H9 (cell line): ENCODE data around the gene FAM78B. TPM values are rescaled to one million over a fixed set of nuclear protein-coding genes. Genes with fewer than 3 reads are reported as not detected.

Experiments used
- DNase-seq: peaks from one replicate; pipeline ENCODE4 v3.0.0-alpha.2; 2017
- H2AFZ ChIP-seq: one replicate; pipeline ENCODE4 v1.6.1; 2013; ENCODE audit warnings: mild to moderate bottlenecking, low read length, control low read depth, moderate library complexity
- H2AK5ac ChIP-seq: 2 replicates; pipeline ENCODE4 v1.6.1; 2013; ENCODE audit warnings: low read length, control low read depth, mixed read lengths; ENCODE audit not compliant: insufficient read length
- H2BK120ac ChIP-seq: one replicate; pipeline ENCODE4 v1.6.1; 2013; ENCODE audit warnings: low read depth, mild to moderate bottlenecking, low read length, control low read depth, inconsistent platforms; ENCODE audit not compliant: poor library complexity, severe bottlenecking
- H2BK12ac ChIP-seq: 2 replicates; pipeline ENCODE4 v1.6.1; 2013; ENCODE audit warnings: low read length, control low read depth, mixed read lengths, low read depth; ENCODE audit not compliant: insufficient read length
- H2BK15ac ChIP-seq: 2 replicates; pipeline ENCODE4 v1.6.1; 2013; ENCODE audit warnings: low read depth, low read length, control low read depth
- H2BK20ac ChIP-seq: one replicate; pipeline ENCODE4 v1.6.1; 2013; ENCODE audit warnings: low read depth, mild to moderate bottlenecking, low read length, control low read depth, inconsistent platforms; ENCODE audit not compliant: poor library complexity, severe bottlenecking
- H2BK5ac ChIP-seq: 2 replicates; pipeline ENCODE4 v1.6.1; 2013; ENCODE audit warnings: low read length, control low read depth, mixed read lengths; ENCODE audit not compliant: insufficient read length
- H3K14ac ChIP-seq: 2 replicates; pipeline ENCODE4 v1.6.1; 2013; ENCODE audit warnings: low read length, control low read depth; ENCODE audit not compliant: insufficient read depth
- H3K18ac ChIP-seq: 2 replicates; pipeline ENCODE4 v1.6.1; 2013; ENCODE audit warnings: low read depth, mild to moderate bottlenecking, mixed read lengths, low read length, control low read depth; ENCODE audit not compliant: insufficient read length
- H3K23ac ChIP-seq: 2 replicates; pipeline ENCODE4 v1.6.1; 2013; ENCODE audit warnings: low read length, control low read depth, mixed read lengths, low read depth; ENCODE audit not compliant: insufficient read length
- H3K23me2 ChIP-seq: 2 replicates; pipeline ENCODE4 v1.6.1; 2013; ENCODE audit warnings: low read depth, mild to moderate bottlenecking, mixed read lengths, low read length, control low read depth; ENCODE audit not compliant: insufficient read length, poor library complexity, severe bottlenecking
- H3K27ac ChIP-seq: 2 replicates; pipeline ENCODE4 v1.5.1; 2013; ENCODE audit warnings: low read length, control low read depth, mixed read lengths, low read depth; ENCODE audit not compliant: insufficient read length
- H3K27me3 ChIP-seq: 2 replicates; pipeline ENCODE4 v1.6.1; 2013; ENCODE audit warnings: low read length, control low read depth, inconsistent platforms; ENCODE audit not compliant: insufficient read depth
- H3K4ac ChIP-seq: 2 replicates; pipeline ENCODE4 v1.6.1; 2013; ENCODE audit warnings: low read depth, mild to moderate bottlenecking, control low read depth, inconsistent platforms, low read length, moderate library complexity
- H3K4me1 ChIP-seq: 2 replicates; pipeline ENCODE4 v1.6.1; 2013; ENCODE audit warnings: low read length, control low read depth, inconsistent platforms; ENCODE audit not compliant: insufficient read depth
- H3K4me2 ChIP-seq: 2 replicates; pipeline ENCODE4 v1.6.1; 2013; ENCODE audit warnings: low read length, control low read depth, mixed read lengths; ENCODE audit not compliant: insufficient read length, insufficient read depth
- H3K56ac ChIP-seq: 2 replicates; pipeline ENCODE4 v1.6.1; 2013; ENCODE audit warnings: low read depth, mild to moderate bottlenecking, mixed read lengths, low read length, control low read depth; ENCODE audit not compliant: insufficient read length
- H3K79me1 ChIP-seq: 2 replicates; pipeline ENCODE4 v1.6.1; 2013; ENCODE audit warnings: low read depth, mild to moderate bottlenecking, moderate library complexity, low read length, control low read depth, inconsistent platforms; ENCODE audit not compliant: insufficient read depth, poor library complexity, severe bottlenecking
- H3K79me2 ChIP-seq: 2 replicates; pipeline ENCODE4 v1.6.1; 2013; ENCODE audit warnings: low read length, control low read depth, inconsistent platforms; ENCODE audit not compliant: insufficient read depth
- H3K9ac ChIP-seq: 2 replicates; pipeline ENCODE4 v1.6.1; 2013; ENCODE audit warnings: low read length, control low read depth, mixed read lengths; ENCODE audit not compliant: insufficient read length; ENCODE audit errors: extremely low read depth
- H3K9me3 ChIP-seq: one replicate; pipeline ENCODE4 v1.6.1; 2013; ENCODE audit warnings: low read depth, low read length, inconsistent platforms; ENCODE audit not compliant: control insufficient read depth
- H3T11ph ChIP-seq: one replicate; pipeline ENCODE4 v1.6.1; 2013; ENCODE audit warnings: mild to moderate bottlenecking, low read length, control low read depth, inconsistent platforms
- H4K20me1 ChIP-seq: one replicate; pipeline ENCODE4 v1.6.1; 2013; ENCODE audit not compliant: control insufficient read depth, insufficient read length, insufficient read depth
- H4K5ac ChIP-seq: 2 replicates; pipeline ENCODE4 v1.6.1; 2013; ENCODE audit warnings: low read depth, mild to moderate bottlenecking, mixed read lengths, low read length, control low read depth; ENCODE audit not compliant: insufficient read length
- H4K8ac ChIP-seq: replicated peaks from 2 replicates; pipeline ENCODE4 v1.6.1; 2013; ENCODE audit warnings: low read length, control low read depth, mixed read lengths, low read depth; ENCODE audit not compliant: insufficient read length
- H4K91ac ChIP-seq: 2 replicates; pipeline ENCODE4 v1.6.1; 2013; ENCODE audit warnings: low read depth, mild to moderate bottlenecking, moderate library complexity, mixed read lengths, low read length, control low read depth; ENCODE audit not compliant: insufficient read length
- H3K27ac Mint-ChIP-seq, 3 experiments: 2 replicates in 2 of 3; 3 replicates in 1 of 3; pipeline ENCODE4 v1.8.0; 2020 to 2021; ENCODE audit warnings: mixed read lengths in 3 of 3, mild to moderate bottlenecking in 1 of 3, moderate library complexity in 1 of 3
- H3K27me3 Mint-ChIP-seq: 2 replicates; pipeline ENCODE4 v1.8.0; 2021; ENCODE audit warnings: low read depth, mild to moderate bottlenecking, moderate library complexity, mixed read lengths
- H3K36me3 Mint-ChIP-seq, 3 experiments: 2 replicates in 2 of 3; 3 replicates in 1 of 3; pipeline ENCODE4 v1.8.0; 2020 to 2021; ENCODE audit warnings: low read depth in 3 of 3, mixed read lengths in 3 of 3; ENCODE audit not compliant: insufficient read depth in 1 of 3
- H3K4me1 Mint-ChIP-seq, 2 experiments: 2 replicates each; pipeline ENCODE4 v1.8.0; 2020; ENCODE audit warnings: mixed read lengths in 2 of 2
- H3K4me3 Mint-ChIP-seq, 2 experiments: 2 replicates in 1 of 2; 3 replicates in 1 of 2; pipeline ENCODE4 v1.8.0; 2020 to 2021; ENCODE audit warnings: mild to moderate bottlenecking in 2 of 2, mixed read lengths in 2 of 2, moderate library complexity in 1 of 2
- H3K9me3 Mint-ChIP-seq, 2 experiments: 2 replicates in 1 of 2; 3 replicates in 1 of 2; pipeline ENCODE4 v1.8.0; 2020; ENCODE audit warnings: mild to moderate bottlenecking in 2 of 2, mixed read lengths in 2 of 2, moderate library complexity in 1 of 2
- WGBS: extraction: QIAGEN DNeasy Blood & Tissue Kit; methylation state at CpG from one replicate; pipeline ENCODE4 v1.1.7; 2013; ENCODE audit warnings: missing lambda C conversion rate, low lambda C conversion rate, mixed read lengths; ENCODE audit not compliant: insufficient read length; ENCODE audit errors: extremely low coverage; 5-methylcytosine and 5-hydroxymethylcytosine counted together
- total RNA-seq: library from RNA; stranded (reverse); gene quantifications from 2 replicates; pipeline ENCODE4 v1.2.1, GENCODE V29; 2021
- TF ChIP-seq, protein P1 (sequence below): fragments of 200-600 bp; sonication (generic); conservative IDR thresholded peaks from 3 replicates; pipeline ENCODE4 v1.8.0; 2021; ENCODE audit warnings: antibody characterized with exemption, mild to moderate bottlenecking

The FAM78B gene
- total RNA-seq, 1 experiment from 2014 or later, result 2.3 TPM

DNA sequence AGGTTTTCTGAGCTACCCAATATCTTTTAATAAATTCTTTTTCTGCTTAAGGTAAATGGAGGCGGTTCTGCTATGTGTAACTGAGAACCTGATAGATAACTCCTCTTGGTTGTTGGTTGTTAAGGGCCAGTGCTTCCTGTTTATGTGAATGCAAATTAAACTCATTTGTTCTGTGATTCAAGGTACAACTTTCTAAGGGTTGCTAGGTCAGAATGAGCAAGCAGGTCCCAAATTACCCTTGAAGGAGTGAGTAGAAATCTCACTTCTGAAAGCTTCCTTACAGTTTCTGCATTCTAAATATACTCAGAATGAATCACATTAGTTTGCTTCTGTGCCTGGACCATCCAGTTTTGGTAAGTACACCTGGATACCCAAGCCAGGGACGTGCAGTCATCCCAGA is 15.5 kb upstream of the FAM78B start:
- no peak overlapping the region for H2AK5ac ChIP-seq
- no peak for DNase-seq
- WGBS, result no CpG with 5 or more reads among the region's 2 CpGs
- Mint-ChIP-seq H3K36me3 (no peaks in the 10 kb centered on the region), H3K9me3 (no peaks in the 10 kb centered on the region), H3K4me3 (no peak overlapping the region), H3K27ac (no peak overlapping the region), H3K4me1 (peaks cover 8 to 23% of the 10 kb centered on the region in 2 experiments; a peak in 3 of 4 replicates), H3K27me3 (no peaks in the 10 kb centered on the region)
- H3K23ac ChIP-seq, result no peak overlapping the region
- H3T11ph ChIP-seq, result no peak overlapping the region
- H3K23me2 ChIP-seq, result no peaks in the 10 kb centered on the region
- no peak overlapping the region for H3K14ac ChIP-seq
- H3K79me1 ChIP-seq, result no peaks in the 10 kb centered on the region
- no peak overlapping the region for H2BK20ac ChIP-seq
- no peaks in the 10 kb centered on the region for H3K27me3 ChIP-seq
- no peak overlapping the region for H2BK12ac ChIP-seq
- H3K4me1 ChIP-seq, result peaks cover 4% of the 10 kb centered on the region; the same call in 1 of the 2 replicates
- H4K20me1 ChIP-seq, result no peaks in the 10 kb centered on the region
- no peak overlapping the region for H2BK120ac ChIP-seq
- H3K27ac ChIP-seq, result no peak overlapping the region
- no peaks in the 10 kb centered on the region for H3K9me3 ChIP-seq
- H3K4ac ChIP-seq, result no peak overlapping the region
- no peak overlapping the region for H4K5ac ChIP-seq
- TF ChIP-seq, protein P1, sequence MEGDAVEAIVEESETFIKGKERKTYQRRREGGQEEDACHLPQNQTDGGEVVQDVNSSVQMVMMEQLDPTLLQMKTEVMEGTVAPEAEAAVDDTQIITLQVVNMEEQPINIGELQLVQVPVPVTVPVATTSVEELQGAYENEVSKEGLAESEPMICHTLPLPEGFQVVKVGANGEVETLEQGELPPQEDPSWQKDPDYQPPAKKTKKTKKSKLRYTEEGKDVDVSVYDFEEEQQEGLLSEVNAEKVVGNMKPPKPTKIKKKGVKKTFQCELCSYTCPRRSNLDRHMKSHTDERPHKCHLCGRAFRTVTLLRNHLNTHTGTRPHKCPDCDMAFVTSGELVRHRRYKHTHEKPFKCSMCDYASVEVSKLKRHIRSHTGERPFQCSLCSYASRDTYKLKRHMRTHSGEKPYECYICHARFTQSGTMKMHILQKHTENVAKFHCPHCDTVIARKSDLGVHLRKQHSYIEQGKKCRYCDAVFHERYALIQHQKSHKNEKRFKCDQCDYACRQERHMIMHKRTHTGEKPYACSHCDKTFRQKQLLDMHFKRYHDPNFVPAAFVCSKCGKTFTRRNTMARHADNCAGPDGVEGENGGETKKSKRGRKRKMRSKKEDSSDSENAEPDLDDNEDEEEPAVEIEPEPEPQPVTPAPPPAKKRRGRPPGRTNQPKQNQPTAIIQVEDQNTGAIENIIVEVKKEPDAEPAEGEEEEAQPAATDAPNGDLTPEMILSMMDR, result no peak
- no peak overlapping the region for H4K8ac ChIP-seq
- no peak overlapping the region for H2AFZ ChIP-seq
- H3K9ac ChIP-seq, result no peak overlapping the region
- no peak overlapping the region for H4K91ac ChIP-seq
- no peak overlapping the region for H3K4me2 ChIP-seq
- H3K56ac ChIP-seq, result no peak overlapping the region
- H2BK5ac ChIP-seq, result no peak overlapping the region
- no peak overlapping the region for H3K18ac ChIP-seq
- H3K79me2 ChIP-seq, result no peaks in the 10 kb centered on the region
- H2BK15ac ChIP-seq, result no peak overlapping the region
